Kidney glomerular epithelial cell (primary cell): ENCODE data around the gene TNPO3.
"Not testable (repeated sequence)": the region's sequence is repeated elsewhere in the genome, so short reads cannot be mapped to it uniquely, and the experiment has no call there.

Experiments
- DNase-seq: peaks from one replicate; lab custom pipeline; 2025; lab: John Stamatoyannopoulos, UW

The TNPO3 gene

DNA sequence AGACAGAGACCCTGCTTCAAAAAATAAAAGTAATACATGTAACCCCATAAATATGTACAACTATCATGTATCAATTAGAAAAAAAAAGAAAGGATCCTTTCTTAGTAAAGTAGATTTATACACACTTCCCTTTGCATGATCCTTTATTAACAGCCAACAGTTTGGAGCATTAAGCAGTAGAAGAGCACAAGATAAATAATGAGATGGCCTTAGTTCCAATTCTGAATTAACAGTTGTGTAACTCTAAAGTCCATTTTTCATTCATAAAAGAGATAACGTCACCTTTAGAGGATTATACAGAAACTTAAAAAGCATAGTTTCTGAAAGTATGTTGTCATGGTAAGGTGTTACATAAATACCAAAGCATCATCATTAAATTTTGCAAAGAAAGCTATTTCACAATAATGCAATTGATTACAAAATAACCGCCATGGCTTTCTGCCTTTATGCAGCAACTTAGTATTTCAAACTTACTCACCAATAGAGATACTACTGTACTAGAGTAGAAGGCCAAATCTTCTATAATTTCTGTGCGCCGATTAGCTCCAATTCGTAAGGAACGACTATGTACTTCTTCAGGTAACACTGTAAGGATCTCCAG, 40.3 kb downstream of the TNPO3 start:
- no peak for DNase-seq

DNA sequence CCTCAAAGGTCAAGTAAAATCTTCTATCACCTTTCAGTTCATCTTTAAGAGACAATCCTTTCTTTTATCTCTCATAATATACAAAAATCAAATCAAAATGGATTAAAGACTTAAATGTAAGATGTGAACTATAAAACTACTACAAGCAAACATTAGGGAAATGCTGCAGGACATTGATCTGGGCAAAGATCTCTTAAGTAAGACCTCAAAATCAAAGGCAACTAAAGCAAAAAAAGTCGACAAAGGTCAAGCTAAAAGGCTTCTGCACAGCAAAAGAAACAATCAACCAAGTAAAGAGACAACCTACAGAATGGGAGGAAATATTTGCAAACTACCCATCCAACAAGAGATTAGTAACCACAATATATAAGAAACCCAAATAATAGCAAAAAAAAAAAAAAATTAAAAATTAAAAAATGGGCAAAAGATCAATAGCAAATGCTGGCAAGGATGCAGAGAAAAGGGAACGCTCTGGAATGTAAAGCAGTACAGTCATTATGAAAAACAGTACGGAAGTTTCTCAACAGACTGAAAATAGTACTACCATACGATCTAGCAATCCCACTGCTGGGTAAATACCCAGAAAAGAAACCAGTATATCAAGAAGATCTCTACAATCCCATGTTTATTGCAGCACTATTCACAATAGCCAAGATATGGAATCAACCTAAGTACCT, 41.7 kb downstream of the TNPO3 start:
- no peak for DNase-seq

DNA sequence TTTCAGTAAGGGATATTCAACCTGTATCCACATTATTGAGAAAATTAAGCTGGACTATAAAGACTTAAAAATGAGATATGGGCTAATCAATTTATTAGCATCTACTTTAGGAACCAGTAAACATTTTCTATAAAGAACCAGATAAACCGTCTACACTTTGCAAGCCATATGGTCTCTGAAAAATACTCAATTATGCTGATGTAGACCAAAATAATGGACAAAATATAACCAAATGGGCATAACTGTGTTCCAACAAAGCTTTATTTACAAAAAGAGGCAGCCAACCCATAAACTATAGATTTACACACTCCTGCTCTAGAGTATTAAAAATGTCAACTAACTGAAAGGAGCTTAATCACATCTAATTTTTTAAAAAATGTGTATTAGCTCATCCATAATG, 42.3 kb downstream of the TNPO3 start:
- no peak for DNase-seq

DNA sequence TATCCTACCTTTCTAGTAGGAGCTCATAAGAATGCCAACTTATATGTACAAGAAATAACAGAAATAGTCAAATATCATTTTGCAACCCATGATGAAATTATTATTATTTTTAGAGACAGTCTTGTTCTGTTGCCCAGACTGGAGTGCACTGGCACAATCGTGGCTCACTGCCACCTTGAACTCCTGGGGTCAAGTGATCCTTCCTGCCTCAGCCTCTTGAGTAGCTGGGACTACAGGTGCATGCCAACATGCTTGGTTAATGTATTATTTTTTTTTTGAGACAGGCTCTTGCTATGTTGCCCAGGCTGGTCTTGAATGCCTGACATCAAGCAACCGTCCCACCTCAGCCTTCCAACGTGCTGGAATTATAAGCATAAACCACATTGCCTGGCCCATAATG, 44.8 kb downstream of the TNPO3 start:
- DNase-seq = no peak

DNA sequence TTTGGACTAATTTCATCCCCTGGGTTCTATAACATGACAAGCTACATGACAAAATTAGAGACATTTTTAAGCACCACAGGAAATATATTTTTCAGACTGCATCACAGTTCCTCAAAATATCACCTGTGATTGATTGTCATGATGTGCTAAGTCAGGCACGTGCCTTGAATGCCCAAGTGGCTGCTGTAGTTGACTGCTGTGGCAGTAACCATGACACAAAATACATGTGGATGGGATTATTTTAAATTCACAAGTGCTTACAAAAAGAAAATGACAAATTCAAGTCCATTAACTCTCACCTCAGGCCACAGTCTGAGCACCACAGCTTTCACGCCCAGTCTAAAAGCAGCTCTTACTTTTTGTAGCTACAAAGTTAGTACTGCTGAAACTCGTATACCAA, 45.5 kb downstream of the TNPO3 start:
- no peak for DNase-seq

DNA sequence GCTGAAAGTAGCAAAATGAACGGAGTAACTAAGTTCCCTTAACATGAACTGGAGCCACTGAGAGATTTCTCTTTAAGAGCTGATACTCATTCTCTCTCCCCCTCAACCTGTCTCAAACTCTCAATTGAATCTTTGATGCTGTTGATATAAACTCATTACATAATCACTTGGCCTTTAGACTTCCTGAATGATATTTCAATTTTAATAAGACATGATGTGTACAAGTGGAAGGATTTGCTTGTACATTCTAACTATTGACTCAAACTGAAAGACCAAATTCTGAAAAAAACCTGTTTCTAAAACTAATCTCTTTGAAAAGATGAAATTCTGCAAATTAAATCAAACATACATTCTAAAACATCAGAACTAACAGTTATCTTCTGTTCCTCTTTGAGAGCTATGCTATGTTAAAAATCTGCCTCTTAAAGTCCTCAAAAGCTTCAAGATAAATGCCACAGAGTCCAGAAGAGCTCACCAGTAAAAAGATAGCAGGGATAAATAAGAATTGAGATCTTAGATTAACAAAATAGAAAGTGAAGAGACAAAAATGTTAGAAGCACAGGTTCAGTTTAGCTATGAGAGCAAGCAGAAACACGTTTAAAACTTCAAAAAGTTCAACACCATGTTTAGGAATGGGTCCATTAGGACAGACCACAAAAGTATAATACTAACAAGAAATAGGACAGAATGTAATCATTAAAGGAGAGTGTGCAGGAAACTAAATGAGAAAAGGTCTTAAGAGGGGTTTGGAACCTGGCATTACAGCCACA, 46.1 kb downstream of the TNPO3 start:
- DNase-seq = no peak

DNA sequence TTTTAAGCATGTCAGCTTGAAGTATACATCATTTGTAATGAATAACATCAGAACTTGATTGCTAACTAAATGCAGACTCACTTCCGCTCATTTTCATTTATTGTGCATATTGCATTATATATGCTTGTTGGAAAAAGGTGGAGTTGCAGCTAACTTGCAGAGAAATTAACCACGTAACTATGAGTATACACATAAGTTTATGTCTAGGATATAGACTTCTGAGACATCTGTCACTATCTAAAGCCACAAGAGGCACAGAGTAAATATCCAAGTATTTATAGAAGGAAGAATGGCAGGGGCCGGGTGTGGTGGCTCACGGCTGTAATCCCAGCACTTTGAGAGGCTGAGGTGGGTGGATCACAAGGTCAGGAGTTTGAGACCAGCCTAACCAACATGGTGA, 47.3 kb downstream of the TNPO3 start:
- DNase-seq = no peak

DNA sequence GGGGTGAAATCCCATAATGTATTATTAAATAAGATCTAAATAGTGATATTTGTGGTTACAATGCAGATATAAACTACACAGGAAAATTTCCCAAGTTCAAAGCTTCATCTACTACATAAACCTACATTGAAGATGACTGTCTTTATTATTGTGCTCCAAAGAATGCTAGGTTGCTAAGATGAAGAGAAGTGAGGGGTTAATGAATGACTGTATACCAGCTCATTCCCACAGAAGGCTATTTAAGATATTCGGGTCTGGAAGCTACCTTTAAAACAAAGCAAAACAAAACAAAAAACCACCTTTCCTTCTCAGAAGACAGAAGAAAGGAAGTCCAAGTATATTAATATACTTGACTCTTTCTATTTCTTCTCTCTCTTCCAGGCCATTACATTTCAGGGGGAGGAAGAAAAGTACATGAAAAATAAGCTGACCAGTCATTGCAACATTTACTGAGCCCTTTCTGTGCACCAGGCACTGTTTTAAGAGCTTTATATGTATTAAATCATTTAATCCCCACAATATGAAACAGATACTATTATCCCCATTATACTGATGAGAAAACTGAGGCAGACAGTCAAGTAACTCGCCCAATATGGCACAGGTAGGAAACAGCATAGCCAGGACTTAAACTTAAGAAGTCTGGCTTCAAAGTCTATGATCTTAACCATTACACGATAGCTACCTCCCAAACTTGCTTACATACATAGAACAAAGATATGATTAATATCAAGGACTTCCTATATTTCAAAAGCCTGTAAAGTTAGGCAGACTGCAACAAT, 48.1 kb downstream of the TNPO3 start:
- peak; percentile 78 for DNase-seq

DNA sequence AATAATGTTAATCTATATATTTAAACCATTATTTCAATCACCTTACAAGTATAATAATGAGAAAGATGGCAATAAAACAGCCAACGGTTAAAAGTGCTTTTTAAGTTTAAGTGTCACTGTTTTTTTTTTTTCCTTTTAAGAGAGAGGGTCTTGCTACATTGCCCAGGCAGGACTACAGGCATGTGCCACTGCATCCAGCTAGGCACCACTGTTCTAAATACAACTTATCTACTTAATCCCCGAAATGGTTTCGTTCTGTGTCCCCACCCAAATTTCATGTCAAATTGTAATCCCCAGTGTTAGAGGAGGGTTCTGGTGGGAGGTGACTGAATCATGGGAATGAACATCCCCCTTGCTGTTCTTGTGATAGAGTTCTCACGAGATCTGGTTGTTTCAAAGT, 49.7 kb downstream of the TNPO3 start:
- no peak for DNase-seq

DNA sequence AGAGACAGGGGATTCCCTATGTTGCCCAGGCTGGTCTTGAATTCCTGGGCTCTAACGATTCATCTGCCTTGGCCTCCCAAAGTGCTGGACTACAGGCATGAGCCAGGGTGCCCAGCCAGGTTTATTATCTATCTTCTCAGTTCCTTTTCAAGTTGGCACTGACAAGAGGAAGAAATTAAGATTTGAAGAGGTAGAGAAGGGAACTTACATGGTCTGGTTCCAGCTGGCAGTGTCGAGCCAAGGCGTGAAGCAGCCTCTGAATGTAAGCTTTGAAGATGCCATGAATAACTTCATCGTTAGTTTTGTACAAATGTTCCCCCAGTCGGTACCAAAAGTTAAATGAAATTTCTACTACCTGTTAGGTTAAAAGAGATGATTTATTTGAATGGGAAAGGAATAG, 57.7 kb downstream of the TNPO3 start:
- no peak for DNase-seq

DNA sequence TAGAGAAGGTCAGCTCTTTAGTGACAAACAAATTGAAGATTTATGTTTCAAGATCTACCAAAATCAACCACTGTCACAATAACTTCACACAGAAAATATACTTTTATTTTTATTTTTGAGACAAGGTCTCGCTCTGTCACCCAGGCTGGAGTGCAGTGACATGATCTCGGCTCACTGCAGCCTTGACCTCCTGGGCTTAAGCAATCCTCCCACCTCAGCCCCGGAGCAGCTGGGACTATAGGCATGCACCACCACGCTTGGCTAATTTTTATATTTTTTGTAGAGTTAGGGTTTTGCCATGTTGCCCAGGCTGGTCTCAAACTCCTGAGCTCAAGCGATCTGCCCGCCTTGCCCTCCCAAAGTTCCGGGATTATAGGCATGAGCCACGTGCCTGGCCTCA, 60.4 kb downstream of the TNPO3 start:
- not testable (repeated sequence) for DNase-seq

DNA sequence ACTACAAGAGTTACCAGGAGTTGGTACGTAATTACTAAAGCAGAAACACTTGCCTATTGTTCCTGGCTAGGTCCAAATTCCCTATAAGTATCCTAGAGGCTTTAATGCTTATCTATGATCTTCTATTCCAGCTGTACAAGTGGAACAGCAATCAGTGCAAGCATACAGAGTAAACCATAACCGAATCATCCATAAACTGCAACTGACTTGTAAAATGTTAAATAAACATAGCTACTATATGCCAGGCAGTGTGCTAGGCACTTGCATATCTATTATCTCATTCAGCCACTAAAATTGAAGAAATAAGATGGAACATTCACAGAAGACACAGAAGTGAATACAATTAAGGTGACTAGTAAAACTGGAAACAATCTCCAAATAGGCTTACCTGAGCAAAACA, 61.5 kb downstream of the TNPO3 start:
- no peak for DNase-seq

DNA sequence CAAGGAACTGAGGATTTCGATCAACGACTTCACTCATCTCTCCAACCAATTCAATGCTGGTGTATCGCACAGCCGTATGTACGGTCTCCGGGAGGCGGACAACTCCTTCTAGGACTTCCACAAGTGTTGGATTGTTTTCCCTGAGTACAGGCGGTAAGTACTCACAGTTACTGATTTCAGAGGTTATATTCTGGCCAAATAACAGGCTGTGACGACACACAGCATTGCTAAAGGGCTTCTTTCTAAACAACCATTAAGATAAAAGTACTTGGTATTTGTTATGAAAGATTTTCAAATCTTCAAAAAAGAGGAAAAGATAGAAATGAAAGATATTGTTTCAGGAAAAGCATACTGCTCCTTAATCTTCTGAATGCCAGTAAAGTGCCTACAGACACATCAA, 65.0 kb downstream of the TNPO3 start:
- no peak for DNase-seq

DNA sequence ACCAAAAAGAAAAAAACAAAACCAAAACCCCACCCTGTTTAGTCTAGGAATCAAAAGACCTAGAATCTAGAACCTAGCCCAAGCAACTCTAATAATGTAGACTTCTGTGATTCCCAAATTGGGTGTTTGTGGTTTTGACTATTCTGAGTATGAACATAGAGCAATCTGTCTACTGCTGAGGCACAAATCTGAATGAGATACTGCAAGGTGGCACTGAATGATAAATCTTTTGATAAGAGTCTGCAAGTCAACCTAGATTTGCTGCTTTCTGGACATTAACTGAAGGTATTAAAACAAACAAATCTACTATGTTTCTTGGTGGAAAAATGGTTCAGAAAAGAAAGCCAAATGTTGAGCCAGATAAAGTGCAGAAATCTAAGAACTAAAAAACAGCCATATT, 66.5 kb downstream of the TNPO3 start:
- DNase-seq = no peak

DNA sequence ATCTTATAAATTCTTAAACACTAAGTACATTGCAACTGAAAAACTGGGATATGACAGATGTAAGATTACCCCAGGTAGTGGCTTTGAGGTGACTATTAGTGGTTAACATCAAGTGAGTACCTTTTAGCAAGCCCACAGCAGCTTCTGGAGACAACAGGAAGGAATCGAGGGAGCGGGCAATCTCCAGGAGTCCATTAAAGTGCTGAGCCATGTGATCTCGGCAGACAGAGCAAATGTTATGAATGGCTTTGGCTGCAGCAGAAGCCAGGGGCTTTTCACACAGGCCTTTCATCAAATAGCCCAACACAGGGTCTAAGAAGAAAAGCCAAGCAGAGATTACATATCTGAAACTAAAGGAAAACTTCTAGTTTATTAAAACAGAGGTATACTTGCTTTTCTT, 68.3 kb downstream of the TNPO3 start:
- no peak for DNase-seq

DNA sequence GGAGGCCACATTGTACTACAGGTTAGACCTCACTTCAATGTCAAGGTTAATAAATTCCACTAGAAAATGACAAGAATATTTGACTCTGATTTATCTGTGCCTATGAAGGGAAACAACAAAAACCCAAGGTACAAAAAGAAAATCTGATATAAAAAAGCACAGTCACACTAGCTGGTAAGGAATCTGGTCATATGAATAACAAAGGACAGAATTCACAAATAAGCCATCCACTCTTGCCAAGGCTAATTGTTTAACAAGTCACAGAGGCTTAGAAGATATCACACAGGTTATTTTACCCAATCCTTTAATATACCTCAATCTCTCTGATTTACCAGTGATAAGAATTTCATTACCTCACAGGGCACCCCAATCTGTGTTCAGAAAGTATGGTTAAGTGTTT, 69.3 kb downstream of the TNPO3 start:
- no peak for DNase-seq

DNA sequence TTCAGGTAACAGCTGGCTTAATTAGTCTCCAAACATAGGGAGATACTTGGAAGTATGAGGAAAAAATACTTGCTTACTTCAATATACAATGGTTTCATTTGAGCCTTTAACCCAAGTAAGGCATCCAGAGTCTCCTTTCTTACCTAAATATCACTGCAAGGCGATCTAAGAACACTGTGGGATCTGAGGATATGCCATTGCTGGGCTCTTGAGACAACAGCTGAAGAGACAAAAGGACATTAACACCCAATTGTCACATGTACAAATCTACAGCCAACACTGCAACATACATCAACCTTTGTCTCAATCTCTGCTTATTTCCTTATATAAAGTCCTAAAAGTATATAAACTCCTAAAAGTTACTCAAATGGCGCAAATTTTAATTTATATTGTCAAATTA, 72.8 kb downstream of the TNPO3 start:
- no peak for DNase-seq

DNA sequence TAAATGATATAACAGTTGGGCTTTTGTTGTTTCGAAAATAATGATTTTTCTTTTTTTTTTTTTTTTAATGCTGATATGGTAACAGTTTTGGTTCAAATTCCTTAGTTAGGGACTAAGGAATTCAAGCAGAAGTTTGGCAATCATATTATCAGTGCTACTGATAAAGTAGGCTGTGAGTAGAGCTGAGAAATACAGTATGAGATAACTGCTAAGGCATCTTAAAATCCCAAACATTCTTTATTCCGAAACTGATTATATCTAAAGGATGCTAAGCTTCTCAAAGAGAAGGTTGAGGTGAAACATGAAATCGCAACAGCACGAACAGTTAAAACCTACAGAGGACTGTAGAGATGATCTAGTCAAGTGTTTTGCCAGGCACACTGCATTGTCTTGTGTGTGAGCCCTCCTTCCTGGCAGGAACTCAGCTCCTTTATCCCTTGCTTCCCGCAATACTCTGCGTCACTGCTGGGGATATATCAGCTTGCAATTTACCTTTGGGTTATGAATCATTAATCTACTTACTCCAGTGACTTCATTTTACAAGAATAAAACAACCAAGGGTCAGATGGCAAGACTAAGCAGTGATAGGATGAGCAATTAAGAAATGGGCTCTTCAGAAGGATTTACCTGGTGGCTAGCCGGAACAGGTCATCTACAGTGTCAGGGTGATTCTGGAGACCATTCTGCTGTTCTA, 80.5 kb downstream of the TNPO3 start:
- peak; percentile 90 for DNase-seq

DNA sequence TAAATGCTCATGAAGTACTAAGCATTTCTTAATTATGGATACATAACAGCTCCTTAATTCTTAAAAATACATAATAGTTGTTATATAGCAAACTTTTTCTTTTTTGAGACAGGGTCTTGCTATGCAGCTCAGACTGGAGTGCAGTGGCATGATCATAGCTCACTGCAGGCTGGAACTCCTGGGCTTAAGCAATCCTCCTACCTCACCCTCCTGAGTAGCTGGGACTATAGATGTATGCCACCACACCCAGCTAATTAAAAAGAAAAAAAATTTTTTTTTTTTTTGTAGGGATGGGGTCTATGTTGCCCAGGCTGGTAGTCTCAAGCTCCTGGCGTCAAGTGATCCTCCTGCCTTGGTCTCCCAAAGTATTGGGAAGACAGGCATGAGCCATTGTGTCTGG, 86.3 kb downstream of the TNPO3 start:
- no peak for DNase-seq

DNA sequence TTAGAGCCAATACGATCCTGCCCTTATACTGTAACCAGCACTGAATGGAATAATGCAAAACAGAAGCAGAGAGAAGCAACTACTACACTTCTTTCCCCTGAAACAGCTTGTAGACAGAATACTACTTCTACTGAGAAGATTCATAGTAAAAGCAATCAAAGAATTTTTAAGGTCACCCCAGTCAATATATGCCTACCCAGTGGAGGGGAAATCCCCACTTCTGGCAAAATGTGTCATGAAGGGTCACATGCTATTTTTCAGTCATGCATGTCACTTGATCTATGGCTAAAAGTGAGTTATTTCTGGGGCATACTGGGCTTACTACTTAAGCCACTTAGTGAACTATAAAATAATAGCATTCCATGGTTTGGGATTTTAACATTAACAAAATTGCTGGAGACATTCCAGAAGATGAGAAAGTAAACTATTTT, 91.6 kb downstream of the TNPO3 start:
- peak; percentile 34 for DNase-seq

DNA sequence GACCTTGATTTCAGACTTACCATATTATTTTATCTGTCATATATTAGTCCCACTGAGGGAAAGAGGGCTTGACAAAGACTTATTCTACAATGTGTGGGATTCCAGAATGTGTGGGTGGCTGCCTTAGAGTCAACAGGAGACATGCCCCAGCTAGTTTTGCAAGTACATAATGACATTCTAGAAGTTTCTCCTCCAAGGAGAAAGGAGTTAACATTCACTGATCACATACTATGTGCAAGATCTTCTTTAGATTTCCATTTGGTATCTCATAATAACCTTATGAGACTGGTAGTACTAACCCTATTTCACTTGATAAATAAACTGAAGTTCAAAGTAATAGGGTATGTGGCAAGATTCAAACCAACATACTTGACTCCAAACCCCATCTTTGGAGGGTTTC, 92.0 kb downstream of the TNPO3 start:
- peak; percentile 16 for DNase-seq

DNA sequence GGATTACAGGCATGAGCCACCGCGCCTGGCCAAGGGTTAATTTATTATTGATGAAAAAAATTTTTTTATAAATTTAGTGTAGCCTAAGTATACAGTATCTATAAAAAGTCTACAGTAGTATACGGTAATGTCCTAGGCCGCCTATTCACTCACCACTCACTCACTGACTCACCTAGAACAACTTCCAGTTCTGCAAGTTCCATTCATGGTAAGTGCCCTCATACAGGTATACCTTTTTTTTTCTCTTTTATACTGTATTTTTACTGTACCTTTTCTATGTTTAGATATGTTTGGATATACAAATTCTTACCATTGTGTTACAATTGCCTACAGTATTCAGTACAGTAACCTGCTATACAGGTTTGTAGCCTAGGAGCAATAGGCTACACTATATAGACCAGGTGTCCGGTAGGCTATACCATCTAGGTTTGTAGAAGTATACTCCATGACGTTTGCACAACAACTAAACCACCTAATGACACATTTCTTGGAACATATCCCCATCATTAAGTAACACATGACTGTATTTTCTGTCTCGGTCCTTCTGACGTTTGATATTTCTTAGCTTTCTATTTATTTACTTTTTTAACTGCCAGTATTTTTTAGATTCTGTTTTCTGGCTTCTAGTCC, 93.8 kb downstream of the TNPO3 start:
- DNase-seq = no peak
